DND-41 (cell line): ENCODE data around the gene NISCH.

ENCODE experiments used
- EZH2 ChIP-seq: IDR thresholded peaks from 3 replicates; pipeline ENCODE4 v1.6.1; 2012; ENCODE audit warnings: borderline replicate concordance, low read depth, mild to moderate bottlenecking, moderate library complexity, low read length, inconsistent platforms; ENCODE audit not compliant: severe bottlenecking
- TF ChIP-seq, protein P1 (sequence below): IDR thresholded peaks from 2 replicates; pipeline ENCODE4 v1.5.1; 2012; ENCODE audit warnings: borderline replicate concordance, low read length, moderate library complexity, mild to moderate bottlenecking; ENCODE audit not compliant: poor library complexity, severe bottlenecking; ENCODE audit errors: extremely low read depth

DNA sequence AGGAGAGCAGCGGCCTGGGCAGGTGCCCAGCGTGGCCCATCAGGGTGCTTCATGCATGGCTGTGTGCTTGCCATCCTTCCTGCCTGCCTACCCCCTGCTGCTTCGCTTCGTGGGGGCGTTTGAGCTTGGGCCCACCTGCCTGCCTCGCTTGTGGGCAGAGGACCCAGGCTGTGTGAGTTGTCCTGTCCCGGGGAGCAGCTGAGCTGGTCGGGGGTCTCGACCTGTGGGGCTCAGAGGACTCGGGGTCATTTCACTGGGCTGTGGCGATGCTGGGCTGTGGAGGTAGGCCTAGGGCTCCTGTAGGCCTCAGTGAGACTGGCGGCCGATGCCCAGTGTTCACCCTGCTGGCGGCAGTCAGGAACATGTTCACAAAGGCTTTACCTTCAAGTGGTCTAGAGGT lies 27.7 kb downstream of the NISCH start:
- TF ChIP-seq, protein P1, sequence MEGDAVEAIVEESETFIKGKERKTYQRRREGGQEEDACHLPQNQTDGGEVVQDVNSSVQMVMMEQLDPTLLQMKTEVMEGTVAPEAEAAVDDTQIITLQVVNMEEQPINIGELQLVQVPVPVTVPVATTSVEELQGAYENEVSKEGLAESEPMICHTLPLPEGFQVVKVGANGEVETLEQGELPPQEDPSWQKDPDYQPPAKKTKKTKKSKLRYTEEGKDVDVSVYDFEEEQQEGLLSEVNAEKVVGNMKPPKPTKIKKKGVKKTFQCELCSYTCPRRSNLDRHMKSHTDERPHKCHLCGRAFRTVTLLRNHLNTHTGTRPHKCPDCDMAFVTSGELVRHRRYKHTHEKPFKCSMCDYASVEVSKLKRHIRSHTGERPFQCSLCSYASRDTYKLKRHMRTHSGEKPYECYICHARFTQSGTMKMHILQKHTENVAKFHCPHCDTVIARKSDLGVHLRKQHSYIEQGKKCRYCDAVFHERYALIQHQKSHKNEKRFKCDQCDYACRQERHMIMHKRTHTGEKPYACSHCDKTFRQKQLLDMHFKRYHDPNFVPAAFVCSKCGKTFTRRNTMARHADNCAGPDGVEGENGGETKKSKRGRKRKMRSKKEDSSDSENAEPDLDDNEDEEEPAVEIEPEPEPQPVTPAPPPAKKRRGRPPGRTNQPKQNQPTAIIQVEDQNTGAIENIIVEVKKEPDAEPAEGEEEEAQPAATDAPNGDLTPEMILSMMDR: no peak
- no peak for TF ChIP-seq EZH2
